Fibroblast of mammary gland (primary cell): ENCODE results near the gene ACOT7.
A peak's percentile ranks its signal among the peaks of the same experiment; 100 is the strongest.

Experiments used
- DNase-seq: peaks from one replicate; pipeline ENCODE4 v3.0.0-alpha.2; 2010; ENCODE audit warnings: low read depth
- H3K4me3 ChIP-seq: 2 replicates; pipeline ENCODE4 v1.5.1; 2011; ENCODE audit warnings: low read depth, mild to moderate bottlenecking, low read length, moderate library complexity; ENCODE audit not compliant: control insufficient read depth
- TF ChIP-seq, protein P1 (sequence below): conservative IDR thresholded peaks from 2 replicates; pipeline ENCODE4 v1.5.1; 2011; ENCODE audit warnings: low read depth, low read length, inconsistent platforms; ENCODE audit not compliant: control insufficient read depth, insufficient read depth

The ACOT7 gene

GRCh38 chr1:6347641-6348487, 45.7 kb downstream of the ACOT7 start:
- no peak overlapping the region for H3K4me3 ChIP-seq
- DNase-seq: peak; percentile 21
- TF ChIP-seq, protein P1, sequence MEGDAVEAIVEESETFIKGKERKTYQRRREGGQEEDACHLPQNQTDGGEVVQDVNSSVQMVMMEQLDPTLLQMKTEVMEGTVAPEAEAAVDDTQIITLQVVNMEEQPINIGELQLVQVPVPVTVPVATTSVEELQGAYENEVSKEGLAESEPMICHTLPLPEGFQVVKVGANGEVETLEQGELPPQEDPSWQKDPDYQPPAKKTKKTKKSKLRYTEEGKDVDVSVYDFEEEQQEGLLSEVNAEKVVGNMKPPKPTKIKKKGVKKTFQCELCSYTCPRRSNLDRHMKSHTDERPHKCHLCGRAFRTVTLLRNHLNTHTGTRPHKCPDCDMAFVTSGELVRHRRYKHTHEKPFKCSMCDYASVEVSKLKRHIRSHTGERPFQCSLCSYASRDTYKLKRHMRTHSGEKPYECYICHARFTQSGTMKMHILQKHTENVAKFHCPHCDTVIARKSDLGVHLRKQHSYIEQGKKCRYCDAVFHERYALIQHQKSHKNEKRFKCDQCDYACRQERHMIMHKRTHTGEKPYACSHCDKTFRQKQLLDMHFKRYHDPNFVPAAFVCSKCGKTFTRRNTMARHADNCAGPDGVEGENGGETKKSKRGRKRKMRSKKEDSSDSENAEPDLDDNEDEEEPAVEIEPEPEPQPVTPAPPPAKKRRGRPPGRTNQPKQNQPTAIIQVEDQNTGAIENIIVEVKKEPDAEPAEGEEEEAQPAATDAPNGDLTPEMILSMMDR: peak; percentile 55

GRCh38 chr1:6345460-6345859, 48.1 kb downstream of the ACOT7 start:
- no peak overlapping the region for H3K4me3 ChIP-seq
- DNase-seq: no peak
- TF ChIP-seq, protein P1: no peak

GRCh38 chr1:6345009-6345408, 48.6 kb downstream of the ACOT7 start:
- no peak overlapping the region for H3K4me3 ChIP-seq

DNA sequence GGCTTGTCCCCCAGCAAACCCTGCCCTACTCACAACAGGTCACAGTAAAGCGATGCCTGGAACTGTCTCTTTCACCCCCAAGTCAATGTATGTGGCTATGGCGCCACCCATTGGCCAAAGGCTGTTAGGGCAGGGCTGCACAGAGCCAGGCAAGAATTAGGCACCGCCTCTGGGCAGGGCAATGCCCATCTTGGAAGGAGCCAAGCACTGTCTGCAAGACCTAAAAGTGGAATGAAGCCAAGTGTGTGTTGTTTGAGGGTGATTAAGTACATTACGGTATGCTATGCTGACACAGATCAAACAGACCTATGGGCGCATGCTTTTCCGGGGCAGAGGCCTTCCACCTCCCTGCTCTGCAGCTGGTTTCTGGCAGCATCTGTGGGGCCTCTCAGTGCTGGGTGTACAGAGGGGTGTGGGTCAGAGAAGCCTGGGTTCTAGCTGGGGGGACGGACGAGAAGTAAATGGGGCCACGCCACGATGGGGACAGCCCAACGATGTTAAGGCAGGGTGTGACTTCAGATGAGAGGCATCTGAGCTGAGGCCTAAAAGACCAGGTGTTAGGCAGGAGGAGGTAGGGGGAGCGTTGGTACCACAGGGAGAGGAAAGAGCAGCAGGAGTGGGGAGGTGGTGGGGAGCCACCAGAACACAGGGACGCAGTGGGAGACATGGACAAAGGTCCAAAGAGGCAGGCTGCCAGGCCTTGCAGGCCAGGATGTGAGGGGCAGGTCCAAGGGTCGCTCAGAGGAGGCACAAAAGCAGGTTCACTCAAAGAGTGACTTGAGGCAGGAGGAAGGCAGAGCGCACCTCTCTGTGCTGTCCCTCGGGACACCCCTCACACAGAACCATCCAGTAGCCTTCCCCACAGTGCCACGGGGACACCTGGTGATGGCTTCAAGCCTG, 49.8 kb downstream of the ACOT7 start:
- peak; percentile 85 for DNase-seq
- TF ChIP-seq, protein P1: peak; percentile 98
- H3K4me3 ChIP-seq: no peak overlapping the region

More at GRCh38 chr1:6345009-6345408, 48.6 kb downstream of the ACOT7 start:
- TF ChIP-seq, protein P1: no peak
- DNase-seq: no peak

GRCh38 chr1:6342056-6342455, 51.5 kb downstream of the ACOT7 start:
- DNase-seq: peak; percentile 9
- TF ChIP-seq, protein P1: no peak
- no peak overlapping the region for H3K4me3 ChIP-seq

- H3K4me3 ChIP-seq: no peak overlapping the region
- no peak for DNase-seq
- TF ChIP-seq, protein P1: no peak
Measured at GRCh38 chr1:6338695-6339094, 54.9 kb downstream of the ACOT7 start.
